Measurements from ENCODE around the gene TIMP4. TPM values are rescaled to one million over a fixed set of nuclear protein-coding genes. Genes with fewer than 3 reads are reported as not detected.

Gene TIMP4
- total RNA-seq, 2 donors from 2014 or later = 2.0 to 3.1 TPM

- Histone ChIP-seq H3K9ac (ENCODE audit: low read depth in 2 of 2, low read length in 2 of 2) (no peak overlapping the region), H3K27ac (no peak overlapping the region)
Observed at GRCh38 chr3:12149029-12149428, 9.7 kb downstream of the TIMP4 start.

GRCh38 chr3:12148183-12148940, 10.3 kb downstream of the TIMP4 start:
- no peak overlapping the region for H3K4me3 ChIP-seq
- H3K4me1 ChIP-seq = no peaks in the 10 kb centered on the region
- no peaks in the 10 kb centered on the region for H3K9me3 ChIP-seq
- H3K9ac ChIP-seq (ENCODE audit: low read depth in 2 of 2, low read length in 2 of 2) = no peak overlapping the region
- no peaks in the 10 kb centered on the region for H3K36me3 ChIP-seq
- intact Hi-C loops (cut with DNase I) = no loop called here
- H3K27ac ChIP-seq = no peak overlapping the region
- DNase-seq = no peak
- TF ChIP-seq, protein P1, sequence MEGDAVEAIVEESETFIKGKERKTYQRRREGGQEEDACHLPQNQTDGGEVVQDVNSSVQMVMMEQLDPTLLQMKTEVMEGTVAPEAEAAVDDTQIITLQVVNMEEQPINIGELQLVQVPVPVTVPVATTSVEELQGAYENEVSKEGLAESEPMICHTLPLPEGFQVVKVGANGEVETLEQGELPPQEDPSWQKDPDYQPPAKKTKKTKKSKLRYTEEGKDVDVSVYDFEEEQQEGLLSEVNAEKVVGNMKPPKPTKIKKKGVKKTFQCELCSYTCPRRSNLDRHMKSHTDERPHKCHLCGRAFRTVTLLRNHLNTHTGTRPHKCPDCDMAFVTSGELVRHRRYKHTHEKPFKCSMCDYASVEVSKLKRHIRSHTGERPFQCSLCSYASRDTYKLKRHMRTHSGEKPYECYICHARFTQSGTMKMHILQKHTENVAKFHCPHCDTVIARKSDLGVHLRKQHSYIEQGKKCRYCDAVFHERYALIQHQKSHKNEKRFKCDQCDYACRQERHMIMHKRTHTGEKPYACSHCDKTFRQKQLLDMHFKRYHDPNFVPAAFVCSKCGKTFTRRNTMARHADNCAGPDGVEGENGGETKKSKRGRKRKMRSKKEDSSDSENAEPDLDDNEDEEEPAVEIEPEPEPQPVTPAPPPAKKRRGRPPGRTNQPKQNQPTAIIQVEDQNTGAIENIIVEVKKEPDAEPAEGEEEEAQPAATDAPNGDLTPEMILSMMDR (IDR thresholded peaks at IDR 0.05) = no peak
- no peaks in the 10 kb centered on the region for H3K27me3 ChIP-seq

More at GRCh38 chr3:12149029-12149428, 9.7 kb downstream of the TIMP4 start:
- no peaks in the 10 kb centered on the region for H3K4me1 ChIP-seq
- TF ChIP-seq, protein P1 (IDR thresholded peaks at IDR 0.05) = no peak
- no peaks in the 10 kb centered on the region for H3K36me3 ChIP-seq
- no peak overlapping the region for H3K4me3 ChIP-seq
- H3K27me3 ChIP-seq = no peaks in the 10 kb centered on the region
- no peaks in the 10 kb centered on the region for H3K9me3 ChIP-seq
- intact Hi-C loops (cut with DNase I) = no loop called here
- DNase-seq = no peak

DNA sequence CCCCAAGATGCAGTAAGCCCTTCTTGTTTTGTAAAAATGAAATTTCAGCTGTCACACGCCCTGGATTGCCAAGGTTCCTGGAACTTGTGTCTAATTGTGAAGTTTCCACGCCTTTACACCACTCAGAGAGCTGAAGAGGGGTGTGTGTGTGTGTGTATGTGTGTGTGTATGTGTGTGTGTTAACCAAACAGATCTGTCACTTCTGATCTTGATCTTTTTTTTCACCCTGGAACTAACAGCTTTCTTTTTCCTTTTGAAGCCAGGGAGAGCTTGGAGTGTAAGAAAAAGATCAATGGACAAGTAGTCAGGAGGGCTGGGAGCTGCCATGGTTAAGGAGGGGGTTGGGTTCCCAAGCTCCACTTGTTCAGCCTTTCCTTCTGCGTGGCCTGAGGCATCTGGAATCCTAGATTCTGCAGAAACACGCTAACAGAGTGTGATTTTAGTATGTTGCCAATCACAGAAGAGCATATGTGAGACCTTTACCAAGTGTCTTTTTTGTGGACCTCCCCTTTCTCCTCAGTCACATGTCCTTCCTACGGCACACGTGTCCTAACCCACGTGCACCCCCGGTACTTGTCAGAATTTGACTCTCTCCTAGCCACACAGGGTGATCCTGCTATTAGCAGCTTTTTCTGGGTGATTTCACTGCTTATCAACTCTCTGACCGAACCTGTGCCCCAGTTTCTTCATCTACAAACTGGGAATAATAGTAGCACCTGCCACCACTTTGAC, 11.5 kb downstream of the TIMP4 start:
- intact Hi-C loops (cut with DNase I) = no loop called here

DNA sequence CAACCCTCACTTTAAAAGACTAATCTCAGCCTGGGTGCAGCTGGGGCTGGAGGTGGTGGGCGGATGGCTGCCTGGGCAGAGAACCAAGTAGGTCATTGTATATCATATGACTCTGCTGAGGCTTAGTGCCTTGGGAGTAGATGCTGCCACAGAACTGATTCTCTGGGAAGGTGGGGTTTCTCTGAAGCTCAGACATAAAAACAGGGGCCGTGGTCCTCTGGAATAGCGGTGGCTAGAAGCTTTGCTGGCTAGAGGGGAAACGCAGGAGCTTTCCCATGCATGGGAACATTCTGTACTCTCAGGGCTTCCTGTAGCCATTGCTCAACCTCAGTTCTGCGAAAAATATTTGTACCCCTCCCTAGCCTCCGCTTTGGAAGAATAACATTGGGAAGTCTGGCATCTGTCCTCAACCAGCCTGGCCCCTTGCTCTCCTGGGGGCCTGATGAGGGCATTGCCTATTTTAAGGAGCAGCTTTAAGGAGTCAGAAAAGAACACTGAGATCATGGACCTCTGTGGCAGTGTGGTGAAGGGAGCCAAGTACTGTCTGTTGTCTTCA, 14.7 kb downstream of the TIMP4 start:
- no peaks in the 10 kb centered on the region for H3K4me1 ChIP-seq
- H3K27ac ChIP-seq = peak overlapping the region; percentile 33
- TF ChIP-seq, protein P1 (IDR thresholded peaks at IDR 0.05) = no peak
- H3K9me3 ChIP-seq = no peaks in the 10 kb centered on the region
- intact Hi-C loops (cut with DNase I) = no loop called here
- no peaks in the 10 kb centered on the region for H3K36me3 ChIP-seq
- no peak for DNase-seq
- no peak overlapping the region for H3K9ac ChIP-seq (ENCODE audit: low read depth in 2 of 2, low read length in 2 of 2)
- no peak overlapping the region for H3K4me3 ChIP-seq
- H3K27me3 ChIP-seq = no peaks in the 10 kb centered on the region

More for the DNA sequence above, 11.5 kb downstream of the TIMP4 start:
- TF ChIP-seq, protein P1 (IDR thresholded peaks at IDR 0.05) = no peak
- Histone ChIP-seq H3K9ac (ENCODE audit: low read depth in 2 of 2, low read length in 2 of 2) (no peak overlapping the region), H3K4me3 (no peak overlapping the region), H3K4me1 (no peaks in the 10 kb centered on the region), H3K27me3 (no peaks in the 10 kb centered on the region), H3K9me3 (no peaks in the 10 kb centered on the region), H3K36me3 (no peaks in the 10 kb centered on the region), H3K27ac (no peak overlapping the region)
- DNase-seq = no peak

DNA sequence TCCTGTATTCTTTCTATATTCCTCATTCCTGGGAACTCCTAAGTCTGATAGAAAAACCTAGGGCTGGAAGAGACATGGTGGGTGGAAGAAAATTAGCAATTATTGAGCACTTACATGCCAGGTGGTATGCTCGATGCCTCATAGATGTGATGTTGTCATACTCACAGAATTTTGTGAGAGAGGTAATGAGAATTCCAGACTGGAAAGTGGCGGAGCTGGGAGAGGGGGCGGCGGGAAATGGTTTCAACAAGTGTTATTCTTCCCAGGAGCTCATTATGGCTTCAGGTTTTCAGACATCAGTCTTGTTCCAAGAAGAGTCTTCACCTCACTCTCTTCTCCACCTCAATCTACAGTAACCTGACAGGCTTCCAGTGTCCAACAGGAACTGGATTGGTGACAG, 16.2 kb downstream of the TIMP4 start:
- H3K27ac ChIP-seq = no peak overlapping the region
- no peak for DNase-seq
- no peaks in the 10 kb centered on the region for H3K36me3 ChIP-seq
- H3K27me3 ChIP-seq = no peaks in the 10 kb centered on the region
- H3K9ac ChIP-seq (ENCODE audit: low read depth in 2 of 2, low read length in 2 of 2) = no peak overlapping the region
- no peaks in the 10 kb centered on the region for H3K4me1 ChIP-seq
- no peaks in the 10 kb centered on the region for H3K9me3 ChIP-seq
- intact Hi-C loops (cut with DNase I) = no loop called here
- TF ChIP-seq, protein P1 (IDR thresholded peaks at IDR 0.05) = no peak
- H3K4me3 ChIP-seq = no peak overlapping the region
